Measurements from ENCODE around the gene CEACAM7.

- no peak for TF ChIP-seq CTCF (IDR thresholded peaks at IDR 0.05; ENCODE audit: low read depth, low read length)
- no peak for TF ChIP-seq EZH2phosphoT487 (IDR thresholded peaks at IDR 0.05; ENCODE audit: low read depth)
Measured at GRCh38 chr19:41726493-41726892, 38.4 kb upstream of the CEACAM7 start.
